Gastroesophageal sphincter (tissue), 3 donors: ENCODE data around the gene KLHL6.

Experiments
- POLR2AphosphoS5 ChIP-seq: sonication (generic); formaldehyde crosslinking; IDR thresholded peaks from one replicate; pipeline ENCODE4 v1.6.1; 2017; ENCODE audit warnings: antibody characterized with exemption
- TF ChIP-seq, protein P1 (sequence below), 4 experiments: fragments of 200-600 bp in 2 of 4; fragments of 450-650 bp in 2 of 4; sonication (generic) in 1 of 4; IDR thresholded peaks; one replicate each; pipeline ENCODE4 v1.5.1; 2017 to 2019; ENCODE audit warnings: antibody characterized with exemption in 4 of 4, mild to moderate bottlenecking in 2 of 4, moderate library complexity in 2 of 4

DNA sequence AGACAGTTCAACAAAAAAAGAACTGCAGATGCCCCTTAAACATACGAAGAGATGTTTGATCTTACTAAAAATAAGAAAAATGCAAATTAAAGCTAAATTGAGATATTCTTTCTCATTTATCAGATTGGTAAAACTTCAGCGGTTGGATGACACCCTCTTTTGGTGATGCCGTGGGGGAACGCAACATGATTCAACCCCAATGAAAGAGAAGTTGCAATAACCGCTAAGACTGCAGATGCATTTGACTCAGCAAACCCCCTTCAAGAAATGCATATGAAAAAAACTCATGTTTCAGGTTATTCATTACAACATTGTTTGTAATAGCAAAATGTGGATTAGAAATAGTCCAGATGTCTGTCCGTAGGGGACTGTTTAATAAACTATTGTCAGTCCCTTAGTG is 3.6 kb downstream of the KLHL6 start:
- TF ChIP-seq, protein P1, sequence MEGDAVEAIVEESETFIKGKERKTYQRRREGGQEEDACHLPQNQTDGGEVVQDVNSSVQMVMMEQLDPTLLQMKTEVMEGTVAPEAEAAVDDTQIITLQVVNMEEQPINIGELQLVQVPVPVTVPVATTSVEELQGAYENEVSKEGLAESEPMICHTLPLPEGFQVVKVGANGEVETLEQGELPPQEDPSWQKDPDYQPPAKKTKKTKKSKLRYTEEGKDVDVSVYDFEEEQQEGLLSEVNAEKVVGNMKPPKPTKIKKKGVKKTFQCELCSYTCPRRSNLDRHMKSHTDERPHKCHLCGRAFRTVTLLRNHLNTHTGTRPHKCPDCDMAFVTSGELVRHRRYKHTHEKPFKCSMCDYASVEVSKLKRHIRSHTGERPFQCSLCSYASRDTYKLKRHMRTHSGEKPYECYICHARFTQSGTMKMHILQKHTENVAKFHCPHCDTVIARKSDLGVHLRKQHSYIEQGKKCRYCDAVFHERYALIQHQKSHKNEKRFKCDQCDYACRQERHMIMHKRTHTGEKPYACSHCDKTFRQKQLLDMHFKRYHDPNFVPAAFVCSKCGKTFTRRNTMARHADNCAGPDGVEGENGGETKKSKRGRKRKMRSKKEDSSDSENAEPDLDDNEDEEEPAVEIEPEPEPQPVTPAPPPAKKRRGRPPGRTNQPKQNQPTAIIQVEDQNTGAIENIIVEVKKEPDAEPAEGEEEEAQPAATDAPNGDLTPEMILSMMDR (IDR thresholded peaks at IDR 0.05) = no peak
- no peak for TF ChIP-seq POLR2AphosphoS5
